Muscle of leg (tissue), 11 donors: ENCODE data around the gene MNT. TPM values are rescaled to one million over a fixed set of nuclear protein-coding genes. Genes with fewer than 3 reads are reported as not detected.

ENCODE experiments used
- DNase-seq: peaks from one replicate; pipeline ENCODE4 v3.0.0; 2013
- H3K27ac ChIP-seq: one replicate; pipeline ENCODE4 v1.5.1; 2013; ENCODE audit warnings: mild to moderate bottlenecking, low read length, control low read depth
- H3K27me3 ChIP-seq: one replicate; pipeline ENCODE4 v1.6.1; 2013; ENCODE audit warnings: low read length; ENCODE audit not compliant: control insufficient read depth, insufficient read depth
- H3K36me3 ChIP-seq: one replicate; pipeline ENCODE4 v1.6.1; 2013; ENCODE audit warnings: low read length; ENCODE audit not compliant: control insufficient read depth, insufficient read depth
- H3K4me1 ChIP-seq: one replicate; pipeline ENCODE4 v1.6.1; 2013; ENCODE audit warnings: low read length; ENCODE audit not compliant: control insufficient read depth, insufficient read depth
- H3K4me3 ChIP-seq: one replicate; pipeline ENCODE4 v1.5.1; 2013; ENCODE audit warnings: low read length, control low read depth
- H3K9me3 ChIP-seq: replicated peaks from 2 replicates; pipeline ENCODE4 v1.6.1; 2013; ENCODE audit warnings: low read depth, low read length; ENCODE audit not compliant: control insufficient read depth
- WGBS: methylation state at CpG from one replicate; pipeline ENCODE4 v1.1.5; 2013; ENCODE audit warnings: missing lambda C conversion rate; ENCODE audit not compliant: insufficient coverage; 5-methylcytosine and 5-hydroxymethylcytosine counted together
- polyA plus RNA-seq, 8 donors: library from polyadenylated mRNA; unstranded; fragments of 120-200 nt; gene quantifications; one replicate each; pipeline versions ENCODE4 v1.2.1 to v1.2.3, GENCODE V29; 2013; ENCODE audit warnings: inconsistent platforms in 1 of 8, low replicate concordance in 1 of 8; ENCODE audit not compliant: insufficient read length in 8 of 8, insufficient read depth in 1 of 8
- total RNA-seq: library from RNA; stranded (reverse); fragments of 120-200 nt; gene quantifications from one replicate; pipeline ENCODE4 v1.2.4, GENCODE V29; 2013

Gene MNT
- total and polyA plus RNA-seq, 9 donors: 8.0 to 19.3 (median 16.0) TPM

DNA sequence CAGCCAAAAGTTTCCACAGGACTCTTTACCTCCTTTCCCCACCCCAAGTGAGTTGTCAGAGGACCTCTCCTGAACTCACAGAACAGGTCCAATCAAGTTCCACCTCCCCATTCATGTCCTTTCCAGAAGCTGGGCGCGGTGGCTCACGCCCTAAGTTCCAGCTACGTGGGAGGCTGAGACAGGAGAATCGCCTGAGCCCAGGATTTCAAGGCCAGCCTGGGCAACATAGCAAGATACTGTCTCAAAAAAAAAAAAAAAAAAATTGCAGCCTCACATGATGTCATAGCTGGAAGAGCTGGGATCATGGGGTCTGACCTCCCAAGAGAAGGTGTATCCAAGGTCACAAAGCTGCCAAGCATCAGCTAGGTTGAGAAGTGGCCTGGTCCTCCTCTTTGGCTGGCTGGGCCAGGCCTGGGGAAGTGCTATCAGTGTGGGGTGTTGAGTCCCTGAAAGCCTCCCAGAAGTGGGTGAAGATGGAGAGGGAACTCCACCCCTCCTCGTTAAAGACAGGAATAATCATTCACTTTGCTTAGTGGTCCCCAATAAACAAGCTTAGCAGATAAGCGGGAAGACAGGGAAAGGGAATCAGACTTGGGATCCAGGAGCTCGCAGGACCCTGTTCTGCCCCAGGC, 5.5 kb upstream of the MNT start:
- H3K27ac ChIP-seq: peak overlapping the region; percentile 86
- 68% methylated on average over 4 of the region's 8 CpGs for WGBS
- peaks cover 44% of the 10 kb centered on the region for H3K4me1 ChIP-seq
- H3K9me3 ChIP-seq: no peaks in the 10 kb centered on the region
- peaks cover 9% of the 10 kb centered on the region for H3K36me3 ChIP-seq
- H3K4me3 ChIP-seq: no peak overlapping the region
- H3K27me3 ChIP-seq: no peaks in the 10 kb centered on the region
- peak; percentile 21 for DNase-seq

GRCh38 chr17:2405247-2405926, 4.5 kb upstream of the MNT start:
- DNase-seq: peak; percentile 72
- Histone ChIP-seq H3K27me3 (no peaks in the 10 kb centered on the region), H3K9me3 (no peaks in the 10 kb centered on the region), H3K27ac (peak overlapping the region; percentile 55), H3K4me3 (no peak overlapping the region), H3K36me3 (peaks cover 5% of the 10 kb centered on the region), H3K4me1 (peaks cover 44% of the 10 kb centered on the region)
- 93% methylated on average over 3 of the region's 14 CpGs for WGBS

DNA sequence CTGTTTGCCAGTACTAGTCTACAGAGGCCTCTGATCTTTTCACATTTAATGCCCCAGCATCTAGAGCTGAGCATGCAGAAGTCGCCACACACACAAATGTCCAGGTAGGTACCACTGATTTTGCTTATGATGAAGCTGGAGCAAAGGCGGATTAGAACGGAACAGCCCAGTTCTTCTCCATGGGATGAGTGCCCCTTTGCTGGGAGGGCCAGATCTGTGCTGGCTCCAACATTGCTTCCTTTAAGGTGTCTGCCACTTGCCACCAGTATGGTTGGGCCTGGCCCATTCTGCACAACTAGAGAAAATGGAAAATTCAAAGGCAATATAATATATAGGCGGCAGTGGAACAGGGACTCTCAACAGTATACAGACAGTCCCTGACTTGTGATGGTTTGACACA, 2.2 kb upstream of the MNT start:
- Histone ChIP-seq H3K4me3 (no peak overlapping the region), H3K4me1 (peaks cover 57% of the 10 kb centered on the region), H3K9me3 (no peaks in the 10 kb centered on the region), H3K36me3 (peaks cover 5% of the 10 kb centered on the region), H3K27me3 (no peaks in the 10 kb centered on the region), H3K27ac (no peak overlapping the region)
- WGBS: 97% methylated on average over 3 of the region's 4 CpGs
- peak; percentile 23 for DNase-seq

DNA sequence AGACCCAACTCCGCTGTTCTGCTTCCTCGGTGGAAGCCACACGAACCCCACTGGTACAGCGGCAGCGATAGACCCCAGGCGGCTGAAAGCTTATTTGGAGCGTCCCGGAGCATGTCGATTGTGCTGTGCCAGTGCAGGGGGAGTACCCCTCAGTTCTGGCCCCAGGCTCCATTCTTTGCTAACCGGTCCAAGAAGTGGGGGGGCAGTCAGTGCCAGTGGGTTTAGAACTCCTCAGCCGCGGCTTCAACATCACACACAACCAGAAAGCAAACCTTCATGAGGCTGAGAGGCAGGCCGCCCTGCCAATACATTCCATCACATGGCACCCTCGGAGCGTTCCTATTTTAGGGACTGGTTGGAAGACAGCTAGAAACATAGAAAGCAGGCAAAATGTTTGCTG, 1.7 kb upstream of the MNT start:
- Histone ChIP-seq H3K4me1 (peaks cover 61% of the 10 kb centered on the region), H3K36me3 (peaks cover 5% of the 10 kb centered on the region), H3K27me3 (no peaks in the 10 kb centered on the region), H3K4me3 (peak overlapping the region; percentile 53), H3K9me3 (no peaks in the 10 kb centered on the region), H3K27ac (peak overlapping the region; percentile 89)
- no peak for DNase-seq
- 80% methylated on average over 1 of the region's 15 CpGs for WGBS

DNA sequence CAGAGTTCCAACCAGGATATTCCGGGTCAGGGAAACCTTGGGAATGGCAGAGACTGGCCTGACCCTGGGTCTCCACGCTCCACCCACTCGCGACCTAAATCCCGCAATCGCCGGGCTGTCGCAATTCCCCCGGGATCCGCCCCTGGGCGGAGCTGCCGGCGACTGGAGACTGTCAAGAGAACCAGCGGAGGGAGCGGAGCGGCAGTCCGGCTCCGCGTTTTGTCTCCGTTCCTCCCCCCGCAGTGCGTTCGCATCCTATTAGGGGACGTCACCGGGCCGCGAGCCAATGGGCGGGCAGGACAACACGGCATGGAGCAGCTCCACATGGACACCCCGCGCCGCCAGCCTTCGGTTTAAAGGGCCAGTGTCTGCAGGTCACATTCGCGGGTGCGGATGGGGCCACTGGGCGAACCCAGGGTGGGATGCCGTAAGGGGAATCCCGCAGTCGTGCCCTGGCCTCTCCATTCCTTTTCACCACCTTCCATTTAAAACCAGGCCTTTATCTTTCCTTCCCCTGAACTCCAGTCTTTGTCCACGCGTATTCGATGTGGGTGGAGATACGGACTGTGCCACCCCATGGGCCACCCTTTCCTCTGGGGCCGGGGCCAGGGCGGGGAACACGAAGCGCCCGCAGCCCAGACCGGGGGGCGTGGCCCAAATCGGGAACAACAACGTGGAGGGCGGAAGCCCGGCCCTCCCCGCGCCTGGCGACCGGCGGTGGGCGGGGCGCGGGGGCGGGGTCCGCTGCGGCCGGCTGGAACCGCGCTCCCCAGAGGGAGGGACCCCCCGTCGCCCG, 764 bp upstream of the MNT start:
- H3K27me3 ChIP-seq: no peaks in the 10 kb centered on the region
- peaks cover 61% of the 10 kb centered on the region for H3K4me1 ChIP-seq
- H3K9me3 ChIP-seq: no peaks in the 10 kb centered on the region
- WGBS: under 1% methylated on average over 45 of the region's 72 CpGs
- peak overlapping the region; percentile 62 for H3K4me3 ChIP-seq
- peaks cover 5% of the 10 kb centered on the region for H3K36me3 ChIP-seq
- peak overlapping the region; percentile 100 for H3K27ac ChIP-seq
- peak; percentile 100 for DNase-seq

DNA sequence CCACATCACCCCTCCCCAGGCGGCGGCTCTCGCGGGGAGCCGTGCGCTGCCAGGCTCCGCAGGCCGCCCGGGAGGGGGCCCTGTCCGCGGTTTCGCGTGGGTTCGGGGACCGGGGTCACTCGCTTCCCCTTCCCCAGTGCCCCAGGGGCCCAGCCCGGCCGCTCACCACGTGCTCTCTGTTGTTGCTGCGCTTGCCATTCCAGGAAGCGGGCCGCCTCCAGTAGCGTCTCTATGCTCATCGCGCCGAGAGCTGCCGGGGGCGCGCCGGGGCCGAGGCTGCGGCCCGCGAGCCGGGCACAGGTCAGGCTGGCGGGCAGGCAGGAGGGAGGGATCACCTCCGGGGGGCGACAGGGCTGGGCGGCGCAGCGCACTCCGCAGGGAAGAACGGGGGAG, 390 bp downstream of the MNT start:
- Histone ChIP-seq H3K9me3 (no peaks in the 10 kb centered on the region), H3K36me3 (peaks cover 4% of the 10 kb centered on the region), H3K27me3 (no peaks in the 10 kb centered on the region), H3K4me3 (peak overlapping the region; percentile 78), H3K27ac (peak overlapping the region; percentile 100), H3K4me1 (peaks cover 64% of the 10 kb centered on the region)
- peak; percentile 80 for DNase-seq
- 0% methylated on average over 36 of the region's 43 CpGs for WGBS

DNA sequence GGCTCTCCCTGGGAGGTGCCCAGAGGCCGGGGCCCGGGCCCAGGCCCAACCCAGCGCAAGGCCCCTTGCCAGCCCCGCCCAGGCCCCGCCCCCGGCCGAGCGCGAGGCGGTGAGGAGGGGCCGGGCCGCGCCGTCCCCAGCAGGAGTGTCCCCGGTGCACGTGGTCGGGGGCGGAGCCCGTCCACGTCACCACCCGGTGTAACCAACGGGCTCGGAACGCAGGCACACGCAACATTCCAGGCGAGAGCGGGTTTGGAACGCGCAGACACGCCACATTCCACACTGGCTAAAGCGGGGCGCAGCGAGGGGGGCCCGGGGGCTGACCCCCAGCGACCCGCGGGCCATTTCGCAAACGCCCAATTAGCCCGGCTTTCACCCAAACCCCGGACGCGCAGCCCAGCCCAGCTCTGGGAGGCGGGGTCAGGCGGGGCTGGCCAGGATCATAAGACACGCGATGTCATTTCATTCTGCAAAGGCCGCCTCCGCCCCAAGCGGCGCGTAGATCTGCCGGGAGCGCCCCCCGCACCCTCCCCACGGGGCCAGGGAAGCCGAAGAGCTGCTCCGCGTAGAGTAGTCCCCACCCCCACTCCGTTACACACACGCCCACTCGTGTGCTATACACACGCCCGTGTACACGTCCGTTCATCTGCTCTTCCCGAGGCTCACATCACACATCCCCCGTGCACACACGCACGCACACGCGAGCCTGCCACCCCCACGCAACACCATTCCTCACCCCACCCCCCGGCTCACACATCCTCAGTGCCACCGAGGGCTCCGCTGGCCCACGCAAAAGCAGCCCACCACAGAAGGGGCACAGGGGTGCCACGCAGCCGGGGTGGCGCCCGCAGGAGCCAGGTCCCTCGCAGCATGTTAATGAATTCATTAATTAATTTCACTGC, 1.0 kb downstream of the MNT start:
- H3K4me3 ChIP-seq: peak overlapping the region; percentile 78
- no peaks in the 10 kb centered on the region for H3K9me3 ChIP-seq
- H3K27me3 ChIP-seq: no peaks in the 10 kb centered on the region
- peak; percentile 98 for DNase-seq
- peak overlapping the region; percentile 100 for H3K27ac ChIP-seq
- no peaks in the 10 kb centered on the region for H3K36me3 ChIP-seq
- peaks cover 65% of the 10 kb centered on the region for H3K4me1 ChIP-seq
- under 1% methylated on average over 71 of the region's 82 CpGs for WGBS

DNA sequence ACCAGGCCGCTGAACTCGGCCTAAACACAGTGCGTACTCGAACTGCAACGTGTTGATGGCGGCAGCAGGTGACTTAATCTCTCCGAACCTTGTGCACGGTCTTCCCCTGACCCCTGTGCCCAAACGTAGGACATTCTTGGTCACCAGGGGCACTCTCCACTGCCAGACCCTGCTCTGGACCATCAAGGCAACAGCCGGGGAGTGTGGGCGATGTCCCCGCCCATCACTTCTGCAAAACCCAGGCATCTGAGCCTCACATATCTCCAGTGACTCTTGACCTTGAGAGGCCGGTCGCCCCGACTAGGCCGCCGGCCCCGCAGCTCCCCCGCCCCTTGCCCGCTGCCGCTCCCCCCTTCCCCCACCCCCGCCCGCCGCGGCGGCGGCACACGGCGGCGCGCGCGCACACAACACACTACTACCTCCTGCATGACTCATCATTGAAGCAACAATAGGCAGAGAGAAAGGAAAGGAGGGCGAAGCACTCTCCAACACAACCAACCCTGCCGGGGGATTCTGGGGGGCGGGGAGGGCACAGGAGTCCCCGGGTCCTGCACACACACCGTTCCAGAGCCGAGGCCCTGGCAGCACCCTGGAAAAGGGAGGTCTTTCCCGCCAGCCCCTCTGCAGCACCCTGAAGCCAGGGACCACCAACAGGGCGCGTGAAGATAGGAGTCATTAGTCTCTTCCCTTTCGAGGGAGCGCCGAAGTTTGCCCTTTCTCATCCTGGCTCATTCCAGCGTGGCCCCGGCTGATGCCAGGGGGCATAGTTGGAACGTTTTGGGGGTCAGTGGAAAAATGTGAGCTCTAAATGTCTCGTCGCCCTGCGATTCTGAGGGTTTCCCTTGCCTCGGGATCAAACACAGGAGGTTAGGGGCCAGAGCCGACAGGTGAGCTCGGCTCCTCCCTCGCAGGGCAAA, 1.9 kb downstream of the MNT start:
- Histone ChIP-seq H3K27me3 (no peaks in the 10 kb centered on the region), H3K4me1 (peaks cover 70% of the 10 kb centered on the region), H3K36me3 (no peaks in the 10 kb centered on the region), H3K4me3 (peak overlapping the region; percentile 78), H3K27ac (peak overlapping the region; percentile 100), H3K9me3 (no peaks in the 10 kb centered on the region)
- 22% methylated on average over 25 of the region's 55 CpGs for WGBS
- DNase-seq: peak; percentile 81

DNA sequence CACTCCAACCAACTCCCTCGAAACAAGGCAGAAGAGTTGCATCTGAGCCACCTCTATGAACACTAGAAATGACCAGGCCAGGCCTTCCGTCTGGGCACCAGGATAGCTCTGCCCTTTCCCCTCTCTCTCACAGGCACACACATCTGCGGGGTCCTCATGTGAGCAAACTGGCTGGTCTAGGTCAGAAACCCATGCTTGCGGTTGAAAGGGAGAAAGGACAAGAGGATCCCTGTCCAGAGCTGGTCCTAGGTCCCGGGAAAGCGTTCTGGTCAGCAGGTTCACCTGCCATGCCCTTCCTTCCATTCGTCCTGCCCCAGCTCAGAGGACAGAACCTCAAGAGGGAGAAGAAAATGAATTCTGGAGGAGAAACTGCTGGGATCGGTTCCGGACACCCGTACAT, 2.7 kb downstream of the MNT start:
- Histone ChIP-seq H3K36me3 (no peaks in the 10 kb centered on the region), H3K27me3 (no peaks in the 10 kb centered on the region), H3K27ac (peak overlapping the region; percentile 100), H3K4me3 (no peak overlapping the region), H3K4me1 (peaks cover 66% of the 10 kb centered on the region), H3K9me3 (no peaks in the 10 kb centered on the region)
- DNase-seq: no peak
- WGBS: 71% methylated on average over 6 of the region's 10 CpGs
